GM12891 (cell line): ENCODE data around the gene AMFR.

Experiments used
- POLR2A ChIP-seq: IDR thresholded peaks from 2 replicates; pipeline ENCODE4 v1.6.1; 2011; ENCODE audit warnings: low read depth, low read length, control low read depth
- POLR2AphosphoS5 ChIP-seq: IDR thresholded peaks from 2 replicates; pipeline ENCODE4 v1.6.1; 2011; ENCODE audit warnings: low read depth, low read length, control low read depth
- TAF1 ChIP-seq: IDR thresholded peaks from 2 replicates; pipeline ENCODE4 v1.6.1; 2011; ENCODE audit warnings: low read depth, low read length, control low read depth

- TF ChIP-seq POLR2AphosphoS5 (no peak), POLR2A (no peak), TAF1 (no peak)
Observed at GRCh38 chr16:56470232-56470631, 44.9 kb upstream of the AMFR start.
